ENCODE results near the gene CARD18.

Gene CARD18

GRCh38 chr11:105139669-105140068 lies at the start of gene CARD18:
CARD18 (minus strand) TSS chr11:105139769; CDS start chr11:105139726, 43 bp downstream.
- DNase-seq (ENCODE audit: low spot score), result no peak

GRCh38 chr11:105183987-105184386 lies 44.4 kb upstream of the CARD18 start:
- no peak for DNase-seq (ENCODE audit: low spot score)

DNA sequence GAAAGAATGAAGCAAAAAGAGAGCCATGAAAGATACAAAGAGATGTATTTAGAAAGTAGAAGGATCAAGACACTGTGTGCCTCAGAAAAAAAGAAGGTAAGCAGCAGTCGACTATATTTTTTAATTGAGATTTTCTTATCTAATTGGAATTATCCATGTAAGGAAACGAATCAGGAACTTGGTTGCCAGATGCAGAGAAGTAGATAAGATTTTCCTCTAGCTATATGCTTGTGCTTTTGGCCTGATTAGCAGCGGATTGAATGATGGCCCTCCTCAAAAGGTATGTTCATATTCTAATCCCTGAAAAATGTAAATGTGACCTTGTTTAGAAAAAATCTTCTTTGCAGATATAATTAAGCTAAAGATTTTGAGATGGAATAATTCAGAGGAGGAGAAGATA lies 43.9 kb upstream of the CARD18 start:
- no peak for DNase-seq (ENCODE audit: low spot score)

DNA sequence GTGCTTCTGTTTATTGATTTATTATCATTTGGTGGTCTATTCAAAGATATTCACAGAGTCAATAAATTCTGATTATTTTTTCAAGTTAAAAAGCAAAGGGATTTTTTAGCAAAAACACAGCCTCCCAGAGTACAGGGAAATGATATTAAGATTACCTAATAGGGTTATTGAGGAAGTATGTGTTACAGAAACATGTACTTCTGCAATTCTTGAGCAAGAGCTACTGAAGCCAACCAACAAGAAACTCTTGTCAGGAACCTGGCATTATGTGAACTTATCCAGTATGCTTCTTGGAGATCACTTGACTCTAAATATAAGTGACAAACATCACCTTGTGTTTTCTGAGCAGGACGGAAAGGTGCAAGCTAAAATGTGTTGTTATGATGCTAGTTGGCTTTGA lies 42.0 kb upstream of the CARD18 start:
- DNase-seq (ENCODE audit: low spot score), result no peak

DNA sequence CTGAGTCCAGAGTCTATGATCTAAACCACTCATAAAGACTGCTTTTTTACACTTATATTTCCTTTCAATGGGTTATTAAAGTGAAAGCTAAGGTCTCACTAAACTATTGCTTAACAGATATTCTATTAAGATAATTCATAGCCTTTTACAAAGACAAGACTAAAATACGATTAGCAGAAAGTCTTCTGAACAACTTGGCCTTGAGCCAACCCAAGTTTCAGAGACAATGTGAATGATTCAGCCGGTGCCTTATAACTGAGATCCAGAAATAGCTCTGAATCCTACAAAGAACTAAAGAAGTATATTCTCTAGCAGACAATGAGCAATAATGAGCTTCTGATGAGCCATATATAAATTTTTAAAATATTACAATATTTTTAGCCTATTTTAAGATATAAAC lies 41.5 kb upstream of the CARD18 start:
- no peak for DNase-seq (ENCODE audit: low spot score)

- DNase-seq (ENCODE audit: low spot score), result no peak
Observed at GRCh38 chr11:105179542-105180278, 40.1 kb upstream of the CARD18 start.

DNA sequence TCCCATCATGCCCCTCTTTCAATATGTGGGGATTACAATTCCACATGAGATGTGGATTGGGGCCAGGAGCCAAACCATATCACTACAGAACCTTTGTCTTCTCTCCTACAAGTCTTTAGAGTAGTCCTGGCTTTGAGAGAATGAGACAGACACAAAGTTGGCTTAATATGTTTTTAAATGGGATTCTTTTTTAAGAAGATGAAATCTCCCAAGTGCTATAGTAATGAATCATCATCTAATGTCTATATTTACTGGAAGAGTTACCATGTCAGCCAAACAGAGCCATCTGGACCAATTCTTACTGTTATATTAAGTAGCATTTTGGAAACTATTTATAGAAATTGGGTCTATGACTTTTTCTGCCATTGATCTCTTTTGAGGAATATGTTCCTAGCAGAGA lies 38.1 kb upstream of the CARD18 start:
- DNase-seq (ENCODE audit: low spot score), result no peak

DNA sequence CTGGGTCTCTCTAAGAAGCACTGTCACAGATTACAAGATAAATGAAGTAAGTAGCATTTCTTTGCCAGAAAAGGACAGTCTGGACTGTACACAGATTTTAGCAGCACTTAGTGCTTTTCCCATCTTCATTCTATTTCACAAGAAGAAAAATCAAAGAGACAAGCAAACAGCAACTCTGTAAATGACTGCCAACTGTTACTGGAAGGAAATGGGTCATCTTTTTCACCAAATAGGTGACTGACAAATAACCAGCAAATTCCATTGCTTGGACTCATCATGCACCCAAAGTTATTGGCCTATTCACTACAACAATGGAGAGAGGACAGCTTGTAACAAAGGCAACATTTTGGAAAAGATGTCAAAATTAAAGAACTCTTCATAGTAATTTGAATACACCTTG lies 28.9 kb upstream of the CARD18 start:
- no peak for DNase-seq (ENCODE audit: low spot score)

DNA sequence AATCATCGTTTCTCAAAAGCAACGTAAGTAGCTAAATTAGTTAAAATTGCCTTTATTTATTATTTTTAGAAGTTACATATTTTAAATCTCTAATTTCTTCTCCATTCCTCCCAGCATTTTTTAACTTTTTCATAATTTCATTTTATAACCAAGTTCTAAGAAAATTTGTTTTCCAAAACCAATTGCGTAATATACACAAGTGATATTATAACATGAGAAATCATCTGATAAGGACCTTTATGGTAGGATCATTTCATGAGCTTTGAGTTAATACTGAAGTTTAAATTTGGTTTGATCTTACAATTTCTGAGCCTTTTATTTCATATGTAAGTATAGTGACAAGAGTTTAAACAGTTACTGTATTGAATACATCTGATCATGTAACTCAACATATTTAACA lies 27.7 kb upstream of the CARD18 start:
- DNase-seq (ENCODE audit: low spot score), result no peak

DNA sequence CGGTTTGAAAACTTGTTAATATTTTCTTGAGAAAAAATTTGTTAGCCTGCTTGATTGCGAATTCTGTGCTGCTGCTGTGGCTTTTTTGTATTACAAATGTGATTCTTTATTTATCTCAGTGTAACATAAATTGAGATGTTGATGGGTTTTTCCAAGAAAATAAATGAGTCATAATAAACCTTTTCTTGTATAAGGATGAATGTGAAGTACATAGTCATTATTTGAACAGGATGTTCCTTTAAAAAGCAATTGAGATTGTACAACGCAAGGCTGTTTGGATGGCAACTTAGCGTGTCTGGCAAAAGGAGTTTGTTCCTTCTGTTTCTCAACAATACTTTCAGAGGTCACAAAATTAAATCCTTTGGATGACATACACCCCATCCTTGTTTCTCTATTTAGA lies 24.6 kb upstream of the CARD18 start:
- DNase-seq (ENCODE audit: low spot score), result no peak

- no peak for DNase-seq (ENCODE audit: low spot score)
Observed at GRCh38 chr11:105162506-105162905, 22.9 kb upstream of the CARD18 start.

DNA sequence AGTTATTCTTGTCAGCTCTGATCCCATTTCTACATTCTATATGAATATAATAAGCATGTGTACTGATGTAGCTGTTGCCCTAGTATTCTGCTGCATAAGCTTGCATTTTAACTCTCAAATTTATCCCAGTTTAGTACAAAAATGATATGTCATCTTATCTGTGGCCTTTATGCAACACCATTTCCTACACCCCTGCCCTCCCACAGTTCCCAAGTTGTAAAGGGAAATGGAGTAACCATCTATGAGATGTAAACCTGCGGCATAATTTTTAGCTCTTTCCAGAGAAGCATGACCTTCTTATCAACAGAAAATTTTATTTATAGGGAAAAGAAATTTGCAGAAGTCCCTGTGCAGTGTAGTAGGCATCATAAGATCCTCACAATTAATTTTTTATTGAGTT lies 18.9 kb upstream of the CARD18 start:
- DNase-seq (ENCODE audit: low spot score), result no peak

DNA sequence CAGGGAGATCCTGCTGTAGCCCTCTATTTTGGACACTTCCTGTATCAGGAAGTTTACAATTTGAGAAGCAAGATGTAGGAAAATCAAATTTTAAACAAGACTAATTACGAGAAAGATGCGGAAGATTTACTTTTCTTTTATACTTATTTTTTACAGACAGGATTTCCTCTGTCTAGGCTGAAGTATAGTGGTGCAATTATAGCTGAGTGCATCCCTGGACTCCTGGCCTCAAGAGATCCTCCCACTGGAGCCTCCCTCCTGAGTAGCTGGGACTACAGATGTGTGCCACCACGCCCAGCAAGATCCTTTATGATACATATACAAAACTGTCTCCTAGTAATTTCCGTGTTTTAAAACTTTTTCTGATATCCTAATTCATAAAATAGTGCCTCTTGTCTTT lies 17.2 kb upstream of the CARD18 start:
- no peak for DNase-seq (ENCODE audit: low spot score)

GRCh38 chr11:105156231-105156630 lies 16.7 kb upstream of the CARD18 start:
- DNase-seq (ENCODE audit: low spot score), result no peak

GRCh38 chr11:105155679-105156078 lies 16.1 kb upstream of the CARD18 start:
- DNase-seq (ENCODE audit: low spot score), result no peak

- DNase-seq (ENCODE audit: low spot score), result no peak
Observed at GRCh38 chr11:105153392-105153791, 13.8 kb upstream of the CARD18 start.

DNA sequence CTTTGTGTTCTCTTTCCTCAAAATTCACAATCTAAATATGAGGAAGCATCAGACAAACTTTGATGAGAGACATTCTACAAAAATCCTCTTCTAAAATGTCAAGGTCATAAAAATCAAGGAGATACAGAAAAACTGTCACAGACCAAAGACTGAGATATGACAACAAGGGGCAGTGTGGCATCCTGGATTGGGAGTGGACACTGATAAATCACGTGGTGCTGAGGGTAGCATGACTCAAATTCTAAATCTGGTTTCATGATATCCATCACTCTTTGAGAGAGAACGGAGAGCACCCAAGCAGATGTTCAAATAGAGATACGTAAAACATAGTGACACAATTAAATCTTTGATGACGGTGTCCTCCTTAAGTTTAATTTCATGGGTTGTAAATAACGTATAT lies 13.0 kb upstream of the CARD18 start:
- no peak for DNase-seq (ENCODE audit: low spot score)

DNA sequence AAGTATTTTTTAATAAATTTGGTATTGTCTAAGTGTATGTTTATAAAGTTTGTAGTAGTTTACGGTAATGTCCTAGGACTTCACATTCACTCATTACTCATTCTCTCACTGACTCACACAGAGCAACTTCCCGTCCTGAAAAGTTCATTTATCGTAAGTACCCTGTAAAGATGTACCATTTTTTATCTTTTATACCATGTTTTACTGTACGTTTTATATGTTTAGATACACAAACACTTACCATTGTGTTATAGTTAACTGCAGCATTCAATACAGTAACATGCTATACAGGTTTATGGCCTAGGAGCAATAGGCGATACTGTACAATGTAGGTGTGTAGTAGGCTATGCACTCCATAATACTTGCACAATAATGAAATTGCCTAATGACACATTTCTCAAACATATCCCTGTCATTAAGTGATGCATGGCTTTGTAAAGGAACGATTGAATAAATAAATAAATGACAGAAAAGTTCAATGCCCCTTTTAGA lies 12.5 kb upstream of the CARD18 start:
- no peak for DNase-seq (ENCODE audit: low spot score)

DNA sequence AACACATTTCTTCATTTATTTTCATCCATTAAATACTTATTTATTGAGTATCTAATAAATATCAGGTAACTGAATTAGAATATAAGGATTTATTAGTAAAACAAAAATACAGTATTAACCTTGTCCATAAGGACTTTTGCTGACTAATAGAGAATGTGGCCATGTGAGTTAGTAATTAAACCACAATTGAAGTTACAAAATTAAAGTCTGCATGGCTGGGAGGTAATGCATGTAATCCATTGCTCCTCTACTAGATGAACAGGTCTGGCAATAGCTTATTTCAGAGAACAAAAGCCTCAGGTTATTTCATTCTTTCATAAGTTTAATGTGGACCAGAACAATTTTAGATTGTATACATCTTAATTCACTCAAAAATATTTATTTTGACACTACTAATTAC lies 9.9 kb upstream of the CARD18 start:
- no peak for DNase-seq (ENCODE audit: low spot score)

DNA sequence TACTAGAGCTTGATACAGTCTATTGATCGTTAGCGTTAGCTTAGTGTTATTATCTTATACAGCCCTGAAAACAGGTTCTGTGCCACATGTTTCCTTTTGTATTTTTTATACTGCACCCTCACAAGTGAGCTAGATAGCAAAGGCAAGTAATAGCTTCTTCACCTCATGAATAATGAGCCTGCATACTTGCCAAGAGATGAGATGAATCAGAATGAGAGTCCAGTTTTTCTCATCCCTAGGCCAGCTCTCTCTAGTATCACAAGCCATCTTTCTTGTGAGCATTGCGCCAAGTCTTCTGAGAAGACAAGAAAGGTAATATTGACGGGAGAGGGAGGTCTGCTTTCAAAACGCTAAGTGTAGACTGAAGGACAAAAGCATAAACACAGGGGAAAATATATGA lies 8.7 kb upstream of the CARD18 start:
- no peak for DNase-seq (ENCODE audit: low spot score)

- DNase-seq (ENCODE audit: low spot score), result no peak
Observed at GRCh38 chr11:105144887-105145286, 5.3 kb upstream of the CARD18 start.

DNA sequence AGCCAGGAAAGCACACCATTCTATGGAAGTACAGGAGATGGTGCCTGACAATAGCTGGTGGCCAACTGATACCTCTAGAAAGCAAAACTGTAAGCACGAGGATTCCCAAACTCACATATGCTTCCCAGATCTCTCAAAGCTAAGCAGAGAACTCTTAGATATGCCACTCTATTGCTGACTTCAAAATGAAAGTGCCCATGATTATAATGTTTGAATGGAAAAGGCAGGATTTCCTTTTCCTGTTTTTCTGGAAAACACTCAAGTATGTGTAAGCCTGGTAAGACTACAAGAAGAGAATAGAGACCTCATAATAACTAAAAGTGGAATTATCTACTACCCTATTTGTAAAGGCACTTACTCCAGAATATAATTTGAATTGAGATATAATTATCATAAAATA lies 2.6 kb upstream of the CARD18 start:
- DNase-seq (ENCODE audit: low spot score), result no peak

DNA sequence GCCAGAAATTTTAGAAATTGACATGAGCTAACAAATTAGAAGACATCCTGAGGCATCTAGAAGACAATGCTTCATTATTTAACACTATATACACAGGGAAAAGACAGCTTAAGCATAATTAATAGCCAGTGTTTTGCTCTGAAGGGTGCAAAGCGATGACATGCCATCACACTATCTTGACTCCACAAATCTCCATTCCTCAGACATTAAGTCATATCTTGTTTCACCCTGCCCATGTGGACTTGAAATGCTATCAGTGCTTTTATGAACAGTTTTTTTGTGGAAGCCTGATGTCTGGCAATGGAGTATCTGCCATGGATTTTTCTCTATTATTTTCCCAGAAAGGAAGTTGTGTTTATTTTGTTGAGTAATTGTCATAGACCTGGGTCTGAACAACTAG lies 2.3 kb downstream of the CARD18 start:
- DNase-seq (ENCODE audit: low spot score), result no peak

DNA sequence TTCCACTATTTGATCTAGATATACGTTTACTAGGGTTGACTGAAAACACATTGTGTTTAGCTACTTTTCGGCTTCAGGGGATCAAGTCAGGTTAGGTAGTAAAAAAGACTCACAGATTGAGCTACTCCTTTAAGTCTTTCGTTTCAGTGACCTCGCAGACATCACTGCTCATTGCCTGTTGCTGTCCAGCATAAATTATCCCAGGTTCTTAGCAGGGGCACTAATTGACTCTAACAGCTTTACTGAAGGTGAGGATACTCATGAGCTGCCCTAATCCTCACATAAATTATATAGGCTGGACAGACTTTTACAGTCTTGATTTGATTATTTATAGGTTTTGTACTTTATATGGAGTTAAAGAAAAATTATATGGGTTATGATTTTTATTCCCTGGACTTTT lies 3.7 kb downstream of the CARD18 start:
- DNase-seq (ENCODE audit: low spot score), result no peak

Measured in NAMALWA (cell line).